Fibroblast of lung (primary cell): ENCODE data around the gene NPR1. TPM values are rescaled to one million over a fixed set of nuclear protein-coding genes. Genes with fewer than 3 reads are reported as not detected.
A peak's percentile ranks its signal among the peaks of the same experiment; 100 is the strongest.

Experiments used
- DNase-seq, 2 donors: peaks; one replicate each; pipeline versions ENCODE4 v3.0.0 to v3.0.0-alpha.2; 2010; ENCODE audit warnings: low read depth in 2 of 2
- H2AFZ ChIP-seq: 2 replicates; pipeline ENCODE4 v1.5.1; 2012; ENCODE audit warnings: low read length, control low read depth, inconsistent platforms
- H3K27ac ChIP-seq: 2 replicates; pipeline ENCODE4 v1.5.1; 2011; ENCODE audit warnings: low read length, control low read depth; ENCODE audit not compliant: insufficient read depth
- H3K27me3 ChIP-seq: 2 replicates; pipeline ENCODE4 v1.5.1; 2011; ENCODE audit warnings: mild to moderate bottlenecking, low read length; ENCODE audit not compliant: control insufficient read depth, insufficient read depth
- H3K36me3 ChIP-seq: 2 replicates; pipeline ENCODE4 v1.5.1; 2011; ENCODE audit warnings: low read length; ENCODE audit not compliant: control insufficient read depth, insufficient read depth
- H3K4me1 ChIP-seq: 2 replicates; pipeline ENCODE4 v1.5.1; 2011; ENCODE audit warnings: low read length; ENCODE audit not compliant: control insufficient read depth, insufficient read depth; ENCODE audit errors: extremely low read depth
- H3K4me2 ChIP-seq: 2 replicates; pipeline ENCODE4 v1.5.1; 2011; ENCODE audit warnings: low read length, control low read depth; ENCODE audit not compliant: insufficient read depth; ENCODE audit errors: extremely low read depth
- H3K4me3 ChIP-seq, 4 experiments: fragments of 200-600 bp in 1 of 4; sonication (generic) in 1 of 4; replicated peaks in 1 of 4; 2 replicates each; pipeline ENCODE4 v1.5.1; 2011 to 2016; ENCODE audit warnings: low read length in 4 of 4, low read depth in 3 of 4, mild to moderate bottlenecking in 3 of 4, control low read depth in 2 of 4, inconsistent platforms in 1 of 4, mixed read lengths in 1 of 4; ENCODE audit not compliant: insufficient read depth in 1 of 4; ENCODE audit errors: control extremely low read depth in 1 of 4
- H3K79me2 ChIP-seq: 2 replicates; pipeline ENCODE4 v1.5.1; 2012; ENCODE audit warnings: mild to moderate bottlenecking, low read length, inconsistent platforms; ENCODE audit not compliant: control insufficient read depth, insufficient read depth
- H3K9ac ChIP-seq: 2 replicates; pipeline ENCODE4 v1.5.1; 2011; ENCODE audit warnings: mild to moderate bottlenecking, low read length, control low read depth; ENCODE audit not compliant: insufficient read depth
- H3K9me3 ChIP-seq: 2 replicates; pipeline ENCODE4 v1.5.1; 2012; ENCODE audit warnings: low read depth, low read length; ENCODE audit not compliant: control insufficient read depth, insufficient read depth
- H4K20me1 ChIP-seq: 2 replicates; pipeline ENCODE4 v1.5.1; 2011; ENCODE audit warnings: low read length; ENCODE audit not compliant: control insufficient read depth, insufficient read depth; ENCODE audit errors: extremely low read depth
- EZH2 ChIP-seq: IDR thresholded peaks from 2 replicates; pipeline ENCODE4 v1.5.1; 2012; ENCODE audit warnings: low read length, control low read depth, mild to moderate bottlenecking; ENCODE audit errors: missing control alignments
- polyA plus RNA-seq, 2 donors: library from polyadenylated mRNA; depleted of rRNA in 1 of 2; stranded (reverse) in 1 of 2; unstranded in 1 of 2; fragments of >200 nt; gene quantifications; 2 replicates each; pipeline ENCODE4 v1.2.1, GENCODE V29; 2011 to 2012; ENCODE audit warnings: missing spikeins in 1 of 2
- total RNA-seq: library from RNA; depleted of rRNA; stranded (reverse); fragments of >200 nt; gene quantifications from 2 replicates; pipeline ENCODE4 v1.2.1, GENCODE V29; 2014
- TF ChIP-seq, protein P1 (sequence below), 2 donors: IDR thresholded peaks in 1 of 2; conservative IDR thresholded peaks in 1 of 2; 1 replicate in 1 of 2; 2 replicates in 1 of 2; pipeline ENCODE4 v1.5.1; 2011 to 2012; ENCODE audit warnings: low read length in 2 of 2, control low read depth in 1 of 2, inconsistent platforms in 1 of 2, low read depth in 1 of 2, mild to moderate bottlenecking in 1 of 2

The NPR1 gene
- total and polyA plus RNA-seq, 2 donors (not counting 1 experiment from before 2014, with no cell fraction given) = 0.14 to 0.66 TPM

DNA sequence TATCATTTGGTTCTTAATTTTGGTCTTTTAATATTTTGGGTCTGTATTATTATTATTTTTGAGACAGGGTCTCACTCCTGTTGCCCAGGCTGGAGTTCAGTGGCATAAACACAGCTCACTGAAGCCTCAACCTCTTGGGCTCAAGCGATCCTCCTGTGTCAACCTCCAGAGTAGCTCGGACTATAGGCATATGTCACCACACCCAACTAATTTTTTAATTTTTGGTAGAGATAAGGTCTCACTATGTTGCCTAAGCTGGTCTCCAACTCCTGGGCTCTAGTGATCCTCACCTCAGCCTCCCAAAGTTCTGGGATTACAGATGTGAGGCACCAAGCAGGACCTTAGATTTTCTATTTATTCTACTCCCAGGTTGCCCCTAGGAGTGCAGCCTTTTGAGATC, 5.0 kb upstream of the NPR1 start:
- DNase-seq = no peak

DNA sequence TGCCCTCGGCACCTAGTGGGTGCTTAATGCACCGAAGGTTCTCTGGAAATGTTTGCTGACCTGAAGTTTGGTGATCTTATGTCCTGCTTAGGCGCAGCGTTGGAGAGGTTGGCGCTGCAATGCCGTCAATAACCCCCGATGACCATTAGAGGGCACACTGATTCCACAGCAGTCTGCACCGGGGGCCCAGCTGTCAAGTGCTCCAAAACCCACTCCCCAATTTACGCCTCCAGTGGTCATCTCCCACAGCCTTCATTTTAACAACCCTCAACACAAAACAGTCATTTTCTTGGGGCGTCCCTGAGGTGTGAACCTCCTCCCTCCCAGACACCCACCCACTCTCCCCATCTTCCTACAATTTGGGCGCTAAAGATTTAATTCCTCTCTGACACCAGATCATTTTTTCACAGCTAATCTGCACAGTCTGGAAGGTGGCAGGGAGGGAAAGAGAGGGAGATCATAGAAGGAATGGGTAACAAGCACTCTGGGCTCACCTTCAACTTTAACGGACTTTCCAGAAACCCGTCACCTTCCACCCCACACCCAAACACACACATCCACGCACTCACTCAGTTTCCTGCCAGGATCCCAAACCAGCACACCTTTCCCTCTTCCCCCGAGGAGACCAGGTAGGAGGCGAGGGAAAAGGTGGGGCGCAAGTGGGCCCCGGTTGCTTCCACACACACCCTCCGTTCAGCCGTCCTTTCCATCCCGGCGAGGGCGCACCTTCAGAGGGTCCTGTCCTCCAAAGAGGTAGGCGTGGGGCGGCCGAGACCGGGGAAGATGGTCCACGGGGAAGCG, 570 bp upstream of the NPR1 start:
- H3K4me2 ChIP-seq = peak overlapping the region; percentile 75
- peak overlapping the region; percentile 31 to 50 (median 36) for H3K4me3 ChIP-seq
- no peaks in the 10 kb centered on the region for H3K79me2 ChIP-seq
- no peaks in the 10 kb centered on the region for H4K20me1 ChIP-seq
- TF ChIP-seq, protein P1, sequence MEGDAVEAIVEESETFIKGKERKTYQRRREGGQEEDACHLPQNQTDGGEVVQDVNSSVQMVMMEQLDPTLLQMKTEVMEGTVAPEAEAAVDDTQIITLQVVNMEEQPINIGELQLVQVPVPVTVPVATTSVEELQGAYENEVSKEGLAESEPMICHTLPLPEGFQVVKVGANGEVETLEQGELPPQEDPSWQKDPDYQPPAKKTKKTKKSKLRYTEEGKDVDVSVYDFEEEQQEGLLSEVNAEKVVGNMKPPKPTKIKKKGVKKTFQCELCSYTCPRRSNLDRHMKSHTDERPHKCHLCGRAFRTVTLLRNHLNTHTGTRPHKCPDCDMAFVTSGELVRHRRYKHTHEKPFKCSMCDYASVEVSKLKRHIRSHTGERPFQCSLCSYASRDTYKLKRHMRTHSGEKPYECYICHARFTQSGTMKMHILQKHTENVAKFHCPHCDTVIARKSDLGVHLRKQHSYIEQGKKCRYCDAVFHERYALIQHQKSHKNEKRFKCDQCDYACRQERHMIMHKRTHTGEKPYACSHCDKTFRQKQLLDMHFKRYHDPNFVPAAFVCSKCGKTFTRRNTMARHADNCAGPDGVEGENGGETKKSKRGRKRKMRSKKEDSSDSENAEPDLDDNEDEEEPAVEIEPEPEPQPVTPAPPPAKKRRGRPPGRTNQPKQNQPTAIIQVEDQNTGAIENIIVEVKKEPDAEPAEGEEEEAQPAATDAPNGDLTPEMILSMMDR (conservative IDR thresholded peaks at IDR 0.05 in 1 of 2, IDR thresholded peaks at IDR 0.05 in 1 of 2; ENCODE audit: low read depth in 1 of 2, low read length in 2 of 2) = peak; percentile 93 to 95
- peak; percentile 61 for TF ChIP-seq EZH2
- H3K9me3 ChIP-seq = no peaks in the 10 kb centered on the region
- peaks cover 8% of the 10 kb centered on the region for H3K4me1 ChIP-seq
- no peak overlapping the region for H3K27ac ChIP-seq
- H2AFZ ChIP-seq = no peak overlapping the region
- peaks cover 34% of the 10 kb centered on the region for H3K27me3 ChIP-seq
- peak overlapping the region; percentile 8 for H3K9ac ChIP-seq
- H3K36me3 ChIP-seq = no peaks in the 10 kb centered on the region
- DNase-seq = peak; percentile 35 to 63

More for the DNA sequence above, 5.0 kb upstream of the NPR1 start:
- H3K27me3 ChIP-seq = peaks cover 6% of the 10 kb centered on the region
- no peak overlapping the region for H3K9ac ChIP-seq
- H3K4me2 ChIP-seq = no peak overlapping the region
- no peak overlapping the region for H2AFZ ChIP-seq
- H3K79me2 ChIP-seq = peaks cover 22% of the 10 kb centered on the region
- H3K27ac ChIP-seq = no peak overlapping the region
- peaks cover 14% of the 10 kb centered on the region for H3K4me1 ChIP-seq
- H4K20me1 ChIP-seq = no peaks in the 10 kb centered on the region
- H3K4me3 ChIP-seq = no peak overlapping the region
- peaks cover 4% of the 10 kb centered on the region for H3K36me3 ChIP-seq
- H3K9me3 ChIP-seq = no peaks in the 10 kb centered on the region
- TF ChIP-seq EZH2 = no peak
- TF ChIP-seq, protein P1 (conservative IDR thresholded peaks at IDR 0.05 in 1 of 2, IDR thresholded peaks at IDR 0.05 in 1 of 2; ENCODE audit: low read depth in 1 of 2, low read length in 2 of 2) = no peak

DNA sequence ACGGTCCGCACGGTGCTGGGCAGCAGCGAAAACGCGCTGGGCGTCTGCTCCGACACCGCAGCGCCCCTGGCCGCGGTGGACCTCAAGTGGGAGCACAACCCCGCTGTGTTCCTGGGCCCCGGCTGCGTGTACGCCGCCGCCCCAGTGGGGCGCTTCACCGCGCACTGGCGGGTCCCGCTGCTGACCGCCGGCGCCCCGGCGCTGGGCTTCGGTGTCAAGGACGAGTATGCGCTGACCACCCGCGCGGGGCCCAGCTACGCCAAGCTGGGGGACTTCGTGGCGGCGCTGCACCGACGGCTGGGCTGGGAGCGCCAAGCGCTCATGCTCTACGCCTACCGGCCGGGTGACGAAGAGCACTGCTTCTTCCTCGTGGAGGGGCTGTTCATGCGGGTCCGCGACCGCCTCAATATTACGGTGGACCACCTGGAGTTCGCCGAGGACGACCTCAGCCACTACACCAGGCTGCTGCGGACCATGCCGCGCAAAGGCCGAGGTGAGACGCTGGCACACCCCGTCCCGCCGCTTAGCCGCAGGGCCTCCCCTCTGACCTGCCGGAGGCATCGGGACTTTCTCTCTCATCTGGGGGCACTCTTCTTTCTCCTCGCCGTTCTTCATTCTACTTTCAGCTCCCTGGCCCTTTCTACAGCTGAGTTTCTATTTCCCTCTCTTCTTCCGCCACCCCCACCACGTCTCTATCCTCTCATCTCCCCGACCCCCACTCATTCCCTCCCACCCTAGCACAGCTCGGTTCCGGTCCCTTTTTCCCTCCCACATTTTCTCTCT, 1.0 kb downstream of the NPR1 start:
- Histone ChIP-seq H2AFZ (peak overlapping the region; percentile 21), H3K9ac (peak overlapping the region; percentile 7), H3K79me2 (no peaks in the 10 kb centered on the region), H3K4me3 (peak overlapping the region; percentile 6 to 50 (median 36)), H3K9me3 (no peaks in the 10 kb centered on the region), H3K36me3 (no peaks in the 10 kb centered on the region), H3K27ac (no peak overlapping the region), H4K20me1 (no peaks in the 10 kb centered on the region), H3K27me3 (peaks cover 41% of the 10 kb centered on the region), H3K4me2 (peak overlapping the region; percentile 75), H3K4me1 (peaks cover 10% of the 10 kb centered on the region)
- TF ChIP-seq EZH2 = peak; percentile 99
- TF ChIP-seq, protein P1 (conservative IDR thresholded peaks at IDR 0.05 in 1 of 2, IDR thresholded peaks at IDR 0.05 in 1 of 2; ENCODE audit: low read depth in 1 of 2, low read length in 2 of 2) = no peak
- no peak for DNase-seq
